Neural cell (in vitro differentiated cells): ENCODE results near the gene COPRS. TPM values are rescaled to one million over a fixed set of nuclear protein-coding genes. Genes with fewer than 3 reads are reported as not detected.
"Not testable (repeated sequence)": the region's sequence is repeated elsewhere in the genome, so short reads cannot be mapped to it uniquely, and the experiment has no call there.

Experiments used
- H2AFZ ChIP-seq: fragments of 200-600, 300-800 bp; sonication (generic), shearing (Covaris generic); 2 replicates; pipeline ENCODE4 v1.6.0; 2014; ENCODE audit warnings: low read depth, mild to moderate bottlenecking, antibody characterized with exemption, low read length, moderate library complexity
- H3F3A ChIP-seq: fragments of 200-600 bp; shearing (Covaris generic); 2 replicates; pipeline ENCODE4 v1.6.1; 2016; ENCODE audit warnings: mild to moderate bottlenecking, moderate library complexity, mixed read lengths, antibody characterized with exemption, low read length; ENCODE audit not compliant: insufficient read depth, poor library complexity, severe bottlenecking
- H3K27ac ChIP-seq: fragments of 200-600, 300-800 bp; sonication (generic), shearing (Covaris generic); 2 replicates; pipeline ENCODE4 v1.5.1; 2014; ENCODE audit warnings: mild to moderate bottlenecking, low read length, moderate library complexity
- H3K27me3 ChIP-seq: fragments of 300-800, 200-600 bp; sonication (generic), shearing (Covaris generic); 2 replicates; pipeline ENCODE4 v1.6.0; 2014; ENCODE audit warnings: mild to moderate bottlenecking, low read depth, low read length, moderate library complexity; ENCODE audit not compliant: insufficient read depth
- H3K36me3 ChIP-seq: fragments of 300-800, 200-600 bp; sonication (generic), shearing (Covaris generic); 2 replicates; pipeline ENCODE4 v1.5.1; 2014; ENCODE audit warnings: mild to moderate bottlenecking, antibody characterized with exemption, low read length, moderate library complexity; ENCODE audit not compliant: insufficient read depth
- H3K4me2 ChIP-seq: fragments of 300-800, 200-600 bp; sonication (generic), shearing (Covaris generic); 2 replicates; pipeline ENCODE4 v1.6.0; 2014; ENCODE audit warnings: mild to moderate bottlenecking, low read length
- H3K4me3 ChIP-seq: fragments of 300-800, 200-600 bp; sonication (generic), shearing (Covaris generic); 2 replicates; pipeline ENCODE4 v1.5.1; 2014; ENCODE audit warnings: mild to moderate bottlenecking, low read length, moderate library complexity
- H3K79me2 ChIP-seq: fragments of 200-600 bp; shearing (Covaris generic); replicated peaks from 2 replicates; pipeline ENCODE4 v1.6.0; 2014; ENCODE audit warnings: mild to moderate bottlenecking, low read length, moderate library complexity; ENCODE audit not compliant: insufficient read depth
- H3K9ac ChIP-seq: fragments of 300-800, 200-600 bp; sonication (generic), shearing (Covaris generic); 2 replicates; pipeline ENCODE4 v1.6.1; 2016; ENCODE audit warnings: mild to moderate bottlenecking, low read length, mixed read lengths
- H3K9me2 ChIP-seq: fragments of 200-600 bp; shearing (Covaris generic); 2 replicates; pipeline ENCODE4 v1.6.1; 2016; ENCODE audit warnings: mild to moderate bottlenecking, low read length, mixed read lengths; ENCODE audit not compliant: insufficient read depth
- H3K9me3 ChIP-seq: fragments of 200-600, 300-800 bp; sonication (generic), shearing (Covaris generic); 2 replicates; pipeline ENCODE4 v1.6.1; 2016; ENCODE audit warnings: mild to moderate bottlenecking, mixed run types, low read length, moderate library complexity, mixed read lengths
- H4K20me1 ChIP-seq: fragments of 200-600 bp; shearing (Covaris generic); 2 replicates; pipeline ENCODE4 v1.6.1; 2016; ENCODE audit warnings: mild to moderate bottlenecking, mixed run types; ENCODE audit not compliant: insufficient read depth
- CTCF ChIP-seq: fragments of 450-650 bp; IDR thresholded peaks from 2 replicates; pipeline ENCODE4 v1.5.1; 2014; ENCODE audit warnings: antibody characterized with exemption, mild to moderate bottlenecking, moderate library complexity; ENCODE audit not compliant: poor library complexity, severe bottlenecking
- EP300 ChIP-seq: fragments of 450-650 bp; conservative IDR thresholded peaks from 2 replicates; pipeline ENCODE4 v1.6.1; 2014; ENCODE audit warnings: antibody characterized with exemption, mild to moderate bottlenecking, moderate library complexity; ENCODE audit not compliant: poor library complexity, severe bottlenecking
- EZH2 ChIP-seq: fragments of 200-600, 300-800 bp; shearing (Covaris generic), sonication (generic); IDR thresholded peaks from 2 replicates; pipeline ENCODE4 v1.6.1; 2014; ENCODE audit warnings: antibody characterized with exemption, low read length, borderline replicate concordance, mild to moderate bottlenecking; ENCODE audit not compliant: insufficient read depth, poor library complexity, severe bottlenecking
- MXI1 ChIP-seq: fragments of 450-650 bp; conservative IDR thresholded peaks from 2 replicates; pipeline ENCODE4 v1.6.1; 2014; ENCODE audit warnings: antibody characterized with exemption, mild to moderate bottlenecking; ENCODE audit not compliant: poor library complexity, severe bottlenecking
- POLR2AphosphoS5 ChIP-seq: IDR thresholded peaks from 2 replicates; pipeline ENCODE4 v1.6.1; 2012
- RAD21 ChIP-seq: fragments of 450-650 bp; conservative IDR thresholded peaks from 2 replicates; pipeline ENCODE4 v1.6.1; 2014; ENCODE audit warnings: antibody characterized with exemption, mild to moderate bottlenecking, moderate library complexity
- REST ChIP-seq: IDR thresholded peaks from 2 replicates; pipeline ENCODE4 v1.6.1; 2012; ENCODE audit warnings: borderline replicate concordance
- SMC3 ChIP-seq: fragments of 450-650 bp; conservative IDR thresholded peaks from 2 replicates; pipeline ENCODE4 v1.6.1; 2014; ENCODE audit warnings: antibody characterized with exemption, mild to moderate bottlenecking, moderate library complexity; ENCODE audit not compliant: poor library complexity
- TAF1 ChIP-seq: IDR thresholded peaks from 2 replicates; pipeline ENCODE4 v1.6.1; 2012; ENCODE audit warnings: low read depth
- polyA plus RNA-seq: library from polyadenylated mRNA; depleted of rRNA; stranded (reverse); fragments of >200 nt; gene quantifications from 2 replicates; pipeline ENCODE4 v1.2.3, GENCODE V29; 2014

COPRS gene
- polyA plus RNA-seq, 1 donor from 2014 or later: 67.9 TPM

- Histone ChIP-seq H3K27ac (no peak overlapping the region), H3F3A (no peaks in the 10 kb centered on the region)
- TF ChIP-seq SMC3 (no peak), EZH2 (no peak), CTCF (no peak), MXI1 (no peak), REST (no peak), RAD21 (no peak), TAF1 (no peak), EP300 (no peak)
These were observed 29.4 kb downstream of the COPRS start for GRCh38 chr17:31829649-31830048.

GRCh38 chr17:31828955-31829354 is 30.1 kb downstream of the COPRS start:
- H3K9ac ChIP-seq, H2AFZ ChIP-seq, H4K20me1 ChIP-seq, H3K9me3 ChIP-seq, H3K27ac ChIP-seq, H3K4me2 ChIP-seq, H3F3A ChIP-seq, H3K79me2 ChIP-seq, H3K36me3 ChIP-seq, H3K4me3 ChIP-seq, H3K9me2 ChIP-seq, H3K27me3 ChIP-seq: not testable (repeated sequence)

More at GRCh38 chr17:31829649-31830048, 29.4 kb downstream of the COPRS start:
- H3K79me2 ChIP-seq: no peaks in the 10 kb centered on the region
- no peaks in the 10 kb centered on the region for H4K20me1 ChIP-seq
- H3K9me3 ChIP-seq: no peaks in the 10 kb centered on the region
- no peak overlapping the region for H3K4me3 ChIP-seq
- H3K4me2 ChIP-seq: no peak overlapping the region
- no peaks in the 10 kb centered on the region for H3K27me3 ChIP-seq
- H3K36me3 ChIP-seq: no peaks in the 10 kb centered on the region
- H3K9me2 ChIP-seq: no peaks in the 10 kb centered on the region
- no peak overlapping the region for H2AFZ ChIP-seq
- H3K9ac ChIP-seq: no peak overlapping the region

GRCh38 chr17:31825961-31826691 is 32.9 kb downstream of the COPRS start:
- Histone ChIP-seq H3K4me2 (no peak overlapping the region), H3K9me2 (no peaks in the 10 kb centered on the region), H3K27ac (no peak overlapping the region), H3K79me2 (no peaks in the 10 kb centered on the region), H3K36me3 (no peaks in the 10 kb centered on the region), H2AFZ (no peak overlapping the region), H3F3A (no peaks in the 10 kb centered on the region), H3K4me3 (no peak overlapping the region), H3K9me3 (no peaks in the 10 kb centered on the region), H3K9ac (no peak overlapping the region), H4K20me1 (no peaks in the 10 kb centered on the region), H3K27me3 (no peaks in the 10 kb centered on the region)
- TF ChIP-seq TAF1 (no peak), CTCF (no peak), REST (no peak), MXI1 (no peak), EP300 (no peak), RAD21 (no peak), SMC3 (no peak), EZH2 (no peak), POLR2AphosphoS5 (no peak)
